Measurements from ENCODE around the gene TCF12.

- TF ChIP-seq, protein P1, sequence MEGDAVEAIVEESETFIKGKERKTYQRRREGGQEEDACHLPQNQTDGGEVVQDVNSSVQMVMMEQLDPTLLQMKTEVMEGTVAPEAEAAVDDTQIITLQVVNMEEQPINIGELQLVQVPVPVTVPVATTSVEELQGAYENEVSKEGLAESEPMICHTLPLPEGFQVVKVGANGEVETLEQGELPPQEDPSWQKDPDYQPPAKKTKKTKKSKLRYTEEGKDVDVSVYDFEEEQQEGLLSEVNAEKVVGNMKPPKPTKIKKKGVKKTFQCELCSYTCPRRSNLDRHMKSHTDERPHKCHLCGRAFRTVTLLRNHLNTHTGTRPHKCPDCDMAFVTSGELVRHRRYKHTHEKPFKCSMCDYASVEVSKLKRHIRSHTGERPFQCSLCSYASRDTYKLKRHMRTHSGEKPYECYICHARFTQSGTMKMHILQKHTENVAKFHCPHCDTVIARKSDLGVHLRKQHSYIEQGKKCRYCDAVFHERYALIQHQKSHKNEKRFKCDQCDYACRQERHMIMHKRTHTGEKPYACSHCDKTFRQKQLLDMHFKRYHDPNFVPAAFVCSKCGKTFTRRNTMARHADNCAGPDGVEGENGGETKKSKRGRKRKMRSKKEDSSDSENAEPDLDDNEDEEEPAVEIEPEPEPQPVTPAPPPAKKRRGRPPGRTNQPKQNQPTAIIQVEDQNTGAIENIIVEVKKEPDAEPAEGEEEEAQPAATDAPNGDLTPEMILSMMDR (IDR thresholded peaks at IDR 0.05): no peak
- TF ChIP-seq POLR2A (IDR thresholded peaks at IDR 0.05): no peak
Measured at GRCh38 chr15:57288926-57289580, 370.6 kb downstream of the TCF12 start.
